NK-92 (cell line): ENCODE results near the gene PARK7.
A peak's percentile ranks its signal among the peaks of the same experiment; 100 is the strongest.
"Not testable (repeated sequence)": the region's sequence is repeated elsewhere in the genome, so short reads cannot be mapped to it uniquely, and the experiment has no call there.

ENCODE experiments used
- DNase-seq: peaks from one replicate; lab custom pipeline; 2025; ENCODE audit not compliant: unreplicated experiment; lab: John Stamatoyannopoulos, UW

The PARK7 gene

GRCh38 chr1:7961216-7962013 is at the start of gene PARK7:
PARK7 (plus strand) TSS chr1:7961711; CDS start chr1:7962786, 1,075 bp downstream.
- peak; percentile 97 for DNase-seq

- DNase-seq, result no peak
These were observed 49.4 kb upstream of the PARK7 start for GRCh38 chr1:7912145-7912544.

- DNase-seq, result no peak
These were observed 48.6 kb upstream of the PARK7 start for GRCh38 chr1:7912743-7913557.

- no peak for DNase-seq
These were observed 45.5 kb upstream of the PARK7 start for GRCh38 chr1:7915826-7916500.

GRCh38 chr1:7916501-7916830 is 45.0 kb upstream of the PARK7 start:
- DNase-seq, result no peak

GRCh38 chr1:7917971-7918370 is 43.5 kb upstream of the PARK7 start:
- not testable (repeated sequence) for DNase-seq

GRCh38 chr1:7919880-7920279 is 41.6 kb upstream of the PARK7 start:
- no peak for DNase-seq

- DNase-seq, result no peak
These were observed 39.7 kb upstream of the PARK7 start for GRCh38 chr1:7921796-7922195.

GRCh38 chr1:7922301-7922700 is 39.2 kb upstream of the PARK7 start:
- DNase-seq, result no peak

GRCh38 chr1:7927061-7927460 is 34.5 kb upstream of the PARK7 start:
- not testable (repeated sequence) for DNase-seq

GRCh38 chr1:7928247-7928646 is 33.3 kb upstream of the PARK7 start:
- DNase-seq, result no peak

GRCh38 chr1:7929637-7930036 is 31.9 kb upstream of the PARK7 start:
- no peak for DNase-seq

GRCh38 chr1:7930645-7931445 is 30.7 kb upstream of the PARK7 start:
- no peak for DNase-seq

- DNase-seq, result no peak
These were observed 30.1 kb upstream of the PARK7 start for GRCh38 chr1:7931446-7931812.

GRCh38 chr1:7932524-7933138 is 28.9 kb upstream of the PARK7 start:
- no peak for DNase-seq

- DNase-seq, result no peak
These were observed 23.4 kb upstream of the PARK7 start for GRCh38 chr1:7938070-7938469.

- DNase-seq, result no peak
These were observed 21.5 kb upstream of the PARK7 start for GRCh38 chr1:7940034-7940433.

- DNase-seq, result no peak
These were observed 20.6 kb upstream of the PARK7 start, which contains the start of gene TNFRSF9 for GRCh38 chr1:7940745-7941436. TNFRSF9 (minus strand) TSS chr1:7940839; CDS start chr1:7939994, 845 bp downstream.

GRCh38 chr1:7941437-7941793 is 20.1 kb upstream of the PARK7 start:
- no peak for DNase-seq
